Activated CD4-positive, alpha-beta T cell treated with anti-CD3 and anti-CD28 coated beads for 1 hour (primary cell): ENCODE data around the gene FRMD4A.
"Not testable (repeated sequence)": the region's sequence is repeated elsewhere in the genome, so short reads cannot be mapped to it uniquely, and the experiment has no call there.

ENCODE experiments used
- DNase-seq: peaks from one replicate; pipeline ENCODE4 v3.0.0-alpha.2; 2020

Gene FRMD4A

DNA sequence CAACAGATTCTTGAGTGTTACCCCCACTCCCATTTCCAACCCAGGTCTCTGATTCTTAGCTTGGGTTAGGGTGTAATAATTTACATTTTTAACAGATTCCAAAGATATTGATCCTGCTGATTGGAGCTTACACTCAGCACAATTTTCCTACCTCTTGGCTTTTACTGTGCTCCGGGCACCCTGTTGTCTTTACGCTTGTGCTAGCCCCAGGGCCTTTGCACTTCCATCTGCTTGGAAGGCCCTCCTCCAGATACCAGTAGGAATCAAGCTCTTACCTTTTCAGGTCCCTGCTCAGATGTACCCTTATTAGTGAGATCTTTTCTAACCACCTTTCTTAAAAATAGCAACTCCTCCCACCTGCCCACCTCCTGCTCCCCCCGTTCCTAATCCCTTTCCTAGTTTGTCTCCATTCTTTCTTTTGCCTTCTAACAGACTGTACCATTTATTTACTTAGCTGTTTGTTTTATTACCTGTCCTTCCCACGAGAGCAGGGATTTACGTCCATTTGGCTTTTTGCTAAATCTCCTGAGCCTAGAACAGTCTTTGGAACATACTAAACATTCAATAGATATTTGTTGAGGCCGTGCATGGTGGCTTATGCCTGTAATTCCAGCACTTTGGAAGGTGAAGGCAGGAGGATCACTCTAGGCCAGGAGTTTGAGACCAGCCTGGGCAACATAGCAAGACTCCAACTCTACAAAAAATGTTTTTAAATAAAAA, 427.7 kb downstream of the FRMD4A start:
- DNase-seq, result no peak

- no peak for DNase-seq
Observed at GRCh38 chr10:13899941-13900340, 430.8 kb downstream of the FRMD4A start.

DNA sequence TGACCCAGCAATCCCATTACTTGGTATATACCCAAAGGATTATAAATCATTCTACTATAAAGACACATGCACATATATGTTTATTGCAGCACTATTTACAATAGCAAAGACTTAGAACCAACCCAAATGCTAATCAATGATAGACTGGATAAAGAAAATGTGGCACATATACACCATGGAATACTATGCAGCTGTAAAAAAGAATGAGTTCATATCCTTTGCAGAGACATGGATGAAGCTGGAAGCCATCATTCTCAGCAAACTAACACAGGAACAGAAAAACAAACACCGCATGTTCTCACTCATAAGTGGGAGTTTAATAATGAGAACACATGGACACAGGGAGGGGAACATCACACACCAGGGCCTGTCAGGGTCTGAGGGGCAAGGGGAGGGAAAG, 434.6 kb downstream of the FRMD4A start:
- DNase-seq, result not testable (repeated sequence)

GRCh38 chr10:13894412-13895093, 436.2 kb downstream of the FRMD4A start:
- DNase-seq, result no peak

DNA sequence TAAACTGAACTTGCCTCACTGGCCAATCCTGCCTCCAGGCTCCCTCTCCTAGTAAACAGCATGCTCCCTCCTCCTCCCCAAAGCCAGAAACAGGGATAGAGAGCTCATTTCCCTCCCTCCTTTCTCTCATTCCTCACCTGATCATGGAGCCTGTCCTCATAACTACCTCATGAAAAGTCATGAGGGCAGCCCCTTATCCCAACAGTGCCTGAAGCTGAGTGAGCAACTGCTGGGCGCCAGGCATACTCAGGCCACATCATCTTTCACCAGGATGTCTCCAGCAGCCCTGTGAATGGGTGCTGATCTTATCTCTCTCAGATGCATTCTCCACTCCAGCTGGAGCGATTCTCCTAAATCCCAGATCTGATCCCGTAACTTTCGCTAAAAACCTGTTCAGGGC, 436.8 kb downstream of the FRMD4A start:
- no peak for DNase-seq

GRCh38 chr10:13892871-13893270, 437.9 kb downstream of the FRMD4A start:
- DNase-seq, result no peak

DNA sequence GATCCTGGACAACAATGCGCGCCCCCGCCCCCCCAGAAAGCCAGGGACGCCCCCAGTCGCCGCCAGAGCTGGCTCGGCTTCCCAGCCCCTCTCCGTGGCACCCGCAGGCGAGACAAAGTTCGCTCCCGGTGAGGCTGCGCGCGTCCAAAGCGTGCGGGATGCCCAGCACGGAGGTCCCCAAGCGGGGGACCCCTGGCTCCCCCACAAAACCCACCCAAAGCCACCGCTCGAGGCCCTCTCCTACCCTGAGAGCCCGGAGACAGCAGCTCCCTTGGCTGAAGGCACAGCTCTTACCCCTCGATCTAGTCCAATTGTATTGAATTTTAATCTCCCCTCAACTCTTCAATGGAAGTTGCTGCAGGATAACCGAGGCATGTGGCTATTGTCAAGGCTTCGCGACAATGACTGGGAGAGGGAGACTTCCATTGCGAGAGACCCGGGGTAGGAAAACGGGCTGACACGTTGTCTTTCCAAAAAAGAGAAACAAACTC, 438.7 kb downstream of the FRMD4A start:
- DNase-seq, result no peak

GRCh38 chr10:13891128-13892000, 439.4 kb downstream of the FRMD4A start:
- DNase-seq, result no peak

GRCh38 chr10:13890233-13891127, 440.2 kb downstream of the FRMD4A start:
- DNase-seq, result no peak

DNA sequence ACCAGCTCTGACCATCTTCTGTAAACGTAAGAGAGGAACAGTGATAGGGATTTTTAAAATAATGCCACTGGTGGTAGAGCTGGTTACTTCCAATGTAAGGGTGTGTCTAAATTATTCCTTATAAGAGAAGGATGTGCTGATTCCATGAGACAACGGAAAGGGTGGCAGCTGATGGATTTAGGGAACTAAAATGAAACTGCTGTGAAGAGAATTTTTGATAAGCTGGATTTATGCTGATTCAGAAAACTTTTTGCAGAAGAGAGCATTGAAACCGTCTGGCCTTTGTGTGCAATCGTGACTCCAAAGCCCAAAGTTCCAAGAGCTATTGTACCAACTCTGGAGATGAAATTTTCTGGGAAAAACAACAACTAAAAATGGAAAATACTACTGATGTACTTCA, 443.0 kb downstream of the FRMD4A start:
- DNase-seq, result no peak

- DNase-seq, result no peak
Observed at GRCh38 chr10:13885238-13885990, 445.3 kb downstream of the FRMD4A start.

GRCh38 chr10:13883636-13884444, 446.9 kb downstream of the FRMD4A start:
- no peak for DNase-seq

- DNase-seq, result no peak
Observed at GRCh38 chr10:13882119-13882711, 448.5 kb downstream of the FRMD4A start.

DNA sequence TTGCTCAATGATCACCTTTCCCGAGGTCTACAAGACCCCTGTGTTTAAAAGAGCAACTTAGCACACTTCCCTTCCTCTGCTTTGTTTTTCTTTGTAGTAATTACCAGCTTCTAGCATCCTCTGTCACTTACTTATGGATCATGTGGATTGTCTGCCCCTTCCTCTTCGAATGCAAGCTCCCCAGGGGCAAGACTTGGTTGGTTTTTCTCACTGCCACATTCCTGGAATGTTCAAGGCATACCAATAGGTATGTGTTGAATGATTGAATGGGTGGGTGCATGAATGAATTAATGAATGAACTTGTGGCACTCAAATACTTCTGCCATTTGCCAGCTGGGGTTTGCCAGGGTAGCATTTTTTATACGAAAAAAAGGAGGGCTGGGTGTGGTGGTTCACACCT, 450.0 kb downstream of the FRMD4A start:
- DNase-seq, result no peak

GRCh38 chr10:13877154-13877909, 453.4 kb downstream of the FRMD4A start:
- no peak for DNase-seq

DNA sequence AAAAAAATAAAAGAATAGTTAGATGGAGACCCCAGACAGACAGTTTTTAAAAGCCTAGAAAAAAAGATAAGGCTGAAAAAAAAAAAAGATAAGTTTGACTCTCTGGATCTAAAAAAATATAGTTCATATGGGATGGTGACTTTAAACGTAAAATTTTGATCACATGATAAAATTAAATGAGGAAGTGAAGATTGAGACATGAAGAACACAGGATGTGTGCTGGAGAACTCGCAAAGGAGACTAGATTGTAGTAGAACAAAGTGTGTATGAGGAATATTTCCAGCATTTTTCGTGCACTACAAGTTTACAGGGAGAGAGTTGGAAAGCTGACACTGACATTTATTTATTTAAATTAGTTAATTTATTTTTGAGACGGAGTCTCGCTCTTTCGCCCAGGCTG, 457.5 kb downstream of the FRMD4A start:
- DNase-seq, result no peak

DNA sequence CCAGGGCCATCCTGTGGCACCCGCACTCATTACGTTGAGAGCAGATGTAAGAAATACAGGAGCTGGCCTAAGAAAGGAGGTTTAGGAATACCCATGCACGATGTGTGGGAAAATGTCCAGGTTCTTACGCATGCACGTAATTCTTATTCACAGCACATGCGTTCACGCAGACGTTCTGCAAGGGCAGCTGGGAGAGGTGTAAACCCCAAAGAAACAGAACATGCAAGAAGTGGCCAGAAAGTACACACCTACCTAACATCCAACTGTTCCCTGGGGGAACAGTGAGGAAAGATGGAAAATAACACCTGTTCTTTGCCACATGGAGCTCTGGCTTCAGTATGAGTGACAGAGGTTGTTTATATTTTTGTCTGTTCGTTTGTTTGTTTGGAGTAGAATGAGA, 458.3 kb downstream of the FRMD4A start:
- DNase-seq, result no peak

- no peak for DNase-seq
Observed at GRCh38 chr10:13871776-13872175, 458.9 kb downstream of the FRMD4A start.

GRCh38 chr10:13871011-13871410, 459.7 kb downstream of the FRMD4A start:
- DNase-seq, result no peak

GRCh38 chr10:13869295-13869664, 461.4 kb downstream of the FRMD4A start:
- no peak for DNase-seq
